GM12875 (cell line): Measurements from ENCODE around the gene RBP2.

ENCODE experiments used
- H3K4me3 ChIP-seq: one replicate; pipeline ENCODE4 v1.5.1; 2011; ENCODE audit warnings: low read depth, low read length, control low read depth
- TF ChIP-seq, protein P1 (sequence below): IDR thresholded peaks from 2 replicates; pipeline ENCODE4 v1.5.1; 2011; ENCODE audit warnings: low read depth, mild to moderate bottlenecking, control low read depth, inconsistent platforms, low read length, moderate library complexity, borderline replicate concordance; ENCODE audit not compliant: insufficient read depth

RBP2 gene

DNA sequence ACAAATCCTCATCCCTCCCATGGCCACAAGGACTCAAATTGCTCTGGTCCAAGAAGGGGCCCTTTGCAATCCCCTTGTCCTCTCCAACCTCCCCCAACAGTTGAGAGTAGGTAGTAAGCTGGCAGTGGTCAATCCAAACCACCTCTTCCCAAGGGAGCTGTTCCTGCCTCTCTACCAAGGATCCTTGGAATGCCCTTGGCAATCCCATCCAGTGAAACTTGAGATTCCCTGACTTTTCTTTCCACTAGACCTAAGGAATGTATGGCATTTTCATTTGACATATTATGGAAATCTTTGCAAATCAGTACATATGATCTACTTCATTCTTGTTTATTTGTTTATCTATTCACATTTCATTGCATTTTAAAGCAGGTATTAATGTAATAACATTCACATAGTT lies 4.8 kb upstream of the RBP2 start:
- H3K4me3 ChIP-seq, result no peak overlapping the region
- TF ChIP-seq, protein P1, sequence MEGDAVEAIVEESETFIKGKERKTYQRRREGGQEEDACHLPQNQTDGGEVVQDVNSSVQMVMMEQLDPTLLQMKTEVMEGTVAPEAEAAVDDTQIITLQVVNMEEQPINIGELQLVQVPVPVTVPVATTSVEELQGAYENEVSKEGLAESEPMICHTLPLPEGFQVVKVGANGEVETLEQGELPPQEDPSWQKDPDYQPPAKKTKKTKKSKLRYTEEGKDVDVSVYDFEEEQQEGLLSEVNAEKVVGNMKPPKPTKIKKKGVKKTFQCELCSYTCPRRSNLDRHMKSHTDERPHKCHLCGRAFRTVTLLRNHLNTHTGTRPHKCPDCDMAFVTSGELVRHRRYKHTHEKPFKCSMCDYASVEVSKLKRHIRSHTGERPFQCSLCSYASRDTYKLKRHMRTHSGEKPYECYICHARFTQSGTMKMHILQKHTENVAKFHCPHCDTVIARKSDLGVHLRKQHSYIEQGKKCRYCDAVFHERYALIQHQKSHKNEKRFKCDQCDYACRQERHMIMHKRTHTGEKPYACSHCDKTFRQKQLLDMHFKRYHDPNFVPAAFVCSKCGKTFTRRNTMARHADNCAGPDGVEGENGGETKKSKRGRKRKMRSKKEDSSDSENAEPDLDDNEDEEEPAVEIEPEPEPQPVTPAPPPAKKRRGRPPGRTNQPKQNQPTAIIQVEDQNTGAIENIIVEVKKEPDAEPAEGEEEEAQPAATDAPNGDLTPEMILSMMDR, result no peak

DNA sequence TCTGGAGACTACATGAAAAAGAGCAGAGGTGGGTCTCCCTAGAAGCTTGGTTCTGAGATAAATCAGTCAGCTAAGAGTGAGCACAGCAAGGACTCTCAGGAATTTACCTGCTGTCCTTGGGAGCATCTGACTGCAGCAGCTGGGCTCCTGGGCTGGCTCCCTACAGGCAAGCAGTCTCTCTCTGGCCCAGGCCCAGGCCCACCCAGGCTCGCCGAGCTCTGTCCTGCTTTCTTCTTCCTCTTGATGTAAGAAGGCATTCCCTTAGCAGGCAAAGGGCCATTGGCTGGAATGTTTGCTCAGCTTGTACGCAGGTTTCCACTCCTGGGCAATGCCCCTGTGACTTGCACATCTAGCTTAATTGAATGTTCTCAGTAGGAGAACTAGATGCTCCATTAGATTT lies 4.3 kb upstream of the RBP2 start:
- TF ChIP-seq, protein P1, result no peak
- no peak overlapping the region for H3K4me3 ChIP-seq

DNA sequence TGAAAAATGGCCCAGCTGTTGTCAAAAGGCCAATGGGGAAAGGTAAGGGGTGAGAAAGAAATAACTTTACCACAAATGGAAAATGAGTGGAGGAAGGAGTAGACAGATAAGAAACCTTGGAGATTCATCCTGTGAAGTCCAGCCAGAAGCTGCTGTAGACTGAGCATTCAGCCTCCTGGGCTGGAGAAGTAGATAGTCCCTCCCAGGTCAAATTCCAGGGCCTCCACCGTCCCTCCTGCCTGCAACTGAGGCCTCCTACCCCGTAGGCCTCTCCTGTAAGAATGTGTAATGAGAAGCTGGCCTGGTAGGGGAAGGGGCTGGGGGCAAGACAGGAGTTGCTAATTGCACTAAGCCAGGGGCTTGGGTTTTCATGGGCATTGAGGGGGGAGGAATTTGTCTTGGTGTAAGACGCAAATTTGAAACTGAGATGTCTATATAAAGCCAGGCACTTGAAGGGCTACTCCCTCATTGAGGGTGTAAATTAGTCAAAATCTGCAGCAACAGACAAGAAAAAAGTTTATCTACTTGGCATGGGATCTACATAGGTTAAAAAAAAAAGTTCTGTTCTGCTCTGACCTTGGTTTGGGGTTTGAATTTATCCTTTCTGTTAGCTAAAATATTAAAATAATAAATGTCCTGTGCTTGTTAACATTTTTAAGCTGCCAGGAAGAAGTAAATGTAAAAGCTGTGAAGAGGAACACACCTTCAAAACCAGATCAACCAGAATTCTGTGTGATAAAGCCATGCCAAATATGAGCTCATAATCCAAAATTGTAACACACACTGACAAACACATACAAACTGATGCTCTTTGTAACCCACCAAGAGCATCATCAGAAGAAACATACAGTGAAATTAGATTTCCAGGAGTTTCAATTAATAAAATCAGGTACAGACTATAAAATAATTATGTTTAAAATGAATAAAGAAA lies 1.7 kb upstream of the RBP2 start:
- TF ChIP-seq, protein P1, result no peak
- H3K4me3 ChIP-seq, result no peak overlapping the region

DNA sequence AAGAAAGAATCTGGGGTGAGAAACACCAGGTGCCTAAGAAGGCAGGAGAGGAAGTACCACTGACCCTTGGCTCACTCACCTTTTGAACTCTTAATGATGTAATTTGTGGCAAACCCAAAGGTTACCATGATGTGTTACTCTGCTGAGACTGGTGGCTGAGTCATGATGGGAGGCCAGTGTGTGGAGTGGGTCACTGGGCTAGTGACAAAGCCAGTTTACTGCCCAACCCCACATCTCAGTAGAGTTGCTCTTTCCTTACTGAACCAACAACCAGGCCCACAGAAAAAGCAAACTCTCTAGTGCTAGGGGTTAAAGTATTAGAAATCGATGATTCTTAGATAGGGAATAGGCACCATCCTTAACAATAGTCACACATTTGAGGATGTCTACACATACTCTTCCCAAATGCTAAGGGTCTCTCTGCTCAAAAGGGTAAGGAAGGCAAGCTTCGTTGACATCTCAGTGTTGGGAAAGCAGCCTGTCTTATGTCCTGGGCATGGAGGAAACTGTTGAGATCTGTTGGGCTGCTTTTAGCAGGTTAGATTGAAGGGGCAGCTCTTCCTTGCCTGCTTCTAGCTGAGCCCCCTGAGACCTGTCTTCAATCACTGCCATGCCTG lies 3.1 kb downstream of the RBP2 start:
- TF ChIP-seq, protein P1, result no peak
- no peak overlapping the region for H3K4me3 ChIP-seq

DNA sequence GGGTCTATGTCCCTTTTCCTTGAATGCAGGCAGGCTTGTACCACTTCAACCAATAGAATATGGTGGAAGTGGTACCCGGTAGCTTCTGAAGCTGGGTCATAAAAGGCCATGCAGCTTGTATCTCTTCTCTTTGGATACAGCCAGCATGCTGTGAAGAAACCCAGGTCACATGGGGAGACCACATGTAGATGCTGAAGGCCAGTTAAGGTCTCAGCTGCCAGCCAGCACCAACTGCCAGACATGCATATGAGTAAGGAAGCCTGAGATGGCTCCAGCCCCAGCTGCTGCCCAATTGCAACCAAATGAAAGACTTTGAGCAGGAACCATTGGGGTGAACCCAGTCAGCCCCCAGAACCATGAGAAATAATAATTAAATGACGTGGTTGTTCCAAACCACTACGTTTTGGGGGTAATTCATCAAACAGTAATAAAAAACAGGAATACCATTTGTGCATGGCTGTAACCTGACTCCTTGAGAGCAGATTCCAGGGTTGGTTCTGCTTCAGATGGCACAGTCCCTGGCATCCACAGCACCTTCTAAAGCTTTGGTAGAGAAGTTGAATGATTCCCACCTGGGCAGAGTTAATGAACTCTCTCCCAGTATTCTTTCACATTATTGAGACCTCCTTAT lies 3.8 kb downstream of the RBP2 start:
- no peak overlapping the region for H3K4me3 ChIP-seq
- TF ChIP-seq, protein P1, result no peak

DNA sequence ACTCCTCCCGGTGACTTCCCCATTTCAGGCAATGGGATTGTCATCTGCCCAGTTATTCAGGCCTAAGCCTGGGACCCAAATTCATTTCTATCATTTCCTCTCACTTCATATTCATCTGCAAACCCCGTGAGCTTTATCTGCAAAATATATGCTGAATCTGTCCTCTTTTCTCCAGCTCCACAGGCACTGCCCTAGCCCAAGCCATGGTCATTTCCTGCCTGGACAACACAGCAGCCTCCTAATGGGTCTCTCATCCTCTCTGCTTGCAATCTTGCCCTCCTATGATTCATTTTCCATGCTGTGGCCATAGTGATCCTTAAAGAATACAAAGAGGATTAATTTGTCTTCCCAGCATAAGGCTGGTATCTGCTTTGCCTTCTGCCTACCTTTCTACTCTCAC lies 6.1 kb downstream of the RBP2 start:
- TF ChIP-seq, protein P1, result no peak
- H3K4me3 ChIP-seq, result no peak overlapping the region

DNA sequence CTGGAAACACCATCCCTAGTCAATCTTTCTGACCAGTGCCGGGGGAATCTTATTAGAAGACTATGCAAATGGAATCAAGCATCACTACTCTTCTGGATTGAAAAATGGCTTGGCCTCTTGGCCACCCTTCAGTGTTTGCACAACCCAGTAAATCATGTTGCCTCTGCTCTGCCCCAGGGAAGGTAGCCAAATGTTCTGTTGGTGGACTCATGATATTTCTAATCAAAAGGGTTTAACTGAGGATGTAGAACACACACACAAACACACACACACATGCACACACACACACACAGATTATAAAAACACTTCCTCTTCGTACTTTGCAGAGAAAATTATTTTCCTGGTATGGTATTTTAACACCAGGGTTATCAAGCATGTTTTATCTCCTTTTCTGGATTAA lies 7.9 kb downstream of the RBP2 start:
- H3K4me3 ChIP-seq, result no peak overlapping the region
- TF ChIP-seq, protein P1, result no peak
